Fibroblast of lung (primary cell): ENCODE results near the gene ADAMTSL1.

Experiments
- CTCF ChIP-seq, 2 donors: IDR thresholded peaks in 1 of 2; conservative IDR thresholded peaks in 1 of 2; 1 replicate in 1 of 2; 2 replicates in 1 of 2; pipeline ENCODE4 v1.5.1; 2011 to 2012; ENCODE audit warnings: low read length in 2 of 2, control low read depth in 1 of 2, inconsistent platforms in 1 of 2, low read depth in 1 of 2, mild to moderate bottlenecking in 1 of 2
- EZH2 ChIP-seq: IDR thresholded peaks from 2 replicates; pipeline ENCODE4 v1.5.1; 2012; ENCODE audit warnings: low read length, control low read depth, mild to moderate bottlenecking; ENCODE audit errors: missing control alignments

- TF ChIP-seq CTCF (conservative IDR thresholded peaks at IDR 0.05 in 1 of 2, IDR thresholded peaks at IDR 0.05 in 1 of 2; ENCODE audit: low read depth in 1 of 2, low read length in 2 of 2), result no peak
- TF ChIP-seq EZH2, result no peak
Measured at GRCh38 chr9:18907927-18908625, 434.1 kb downstream of the ADAMTSL1 start.
